HUES6 (cell line): Measurements from ENCODE around the gene ATP13A2.
A peak's percentile ranks its signal among the peaks of the same experiment; 100 is the strongest.

Source experiments
- H3K27ac ChIP-seq: 2 replicates; pipeline ENCODE4 v1.7.0; 2013; ENCODE audit warnings: low read depth, mild to moderate bottlenecking, low read length, inconsistent platforms
- H3K27me3 ChIP-seq: 2 replicates; pipeline ENCODE4 v1.6.1; 2013; ENCODE audit warnings: low read length; ENCODE audit not compliant: control insufficient read depth, insufficient read depth
- H3K36me3 ChIP-seq: 2 replicates; pipeline ENCODE4 v1.6.1; 2013; ENCODE audit warnings: low read length; ENCODE audit not compliant: control insufficient read depth, insufficient read depth
- H3K4me1 ChIP-seq: 2 replicates; pipeline ENCODE4 v1.6.1; 2013; ENCODE audit warnings: low read length; ENCODE audit not compliant: control insufficient read depth, insufficient read depth
- H3K4me3 ChIP-seq: 2 replicates; pipeline ENCODE4 v1.5.1; 2013; ENCODE audit warnings: low read depth, low read length
- H3K9ac ChIP-seq: one replicate; pipeline ENCODE4 v1.6.1; 2013; ENCODE audit warnings: mild to moderate bottlenecking, low read length
- H3K9me3 ChIP-seq: 2 replicates; pipeline ENCODE4 v1.6.1; 2013; ENCODE audit warnings: low read depth, low read length; ENCODE audit not compliant: control insufficient read depth, insufficient read depth

ATP13A2 gene, protein sequence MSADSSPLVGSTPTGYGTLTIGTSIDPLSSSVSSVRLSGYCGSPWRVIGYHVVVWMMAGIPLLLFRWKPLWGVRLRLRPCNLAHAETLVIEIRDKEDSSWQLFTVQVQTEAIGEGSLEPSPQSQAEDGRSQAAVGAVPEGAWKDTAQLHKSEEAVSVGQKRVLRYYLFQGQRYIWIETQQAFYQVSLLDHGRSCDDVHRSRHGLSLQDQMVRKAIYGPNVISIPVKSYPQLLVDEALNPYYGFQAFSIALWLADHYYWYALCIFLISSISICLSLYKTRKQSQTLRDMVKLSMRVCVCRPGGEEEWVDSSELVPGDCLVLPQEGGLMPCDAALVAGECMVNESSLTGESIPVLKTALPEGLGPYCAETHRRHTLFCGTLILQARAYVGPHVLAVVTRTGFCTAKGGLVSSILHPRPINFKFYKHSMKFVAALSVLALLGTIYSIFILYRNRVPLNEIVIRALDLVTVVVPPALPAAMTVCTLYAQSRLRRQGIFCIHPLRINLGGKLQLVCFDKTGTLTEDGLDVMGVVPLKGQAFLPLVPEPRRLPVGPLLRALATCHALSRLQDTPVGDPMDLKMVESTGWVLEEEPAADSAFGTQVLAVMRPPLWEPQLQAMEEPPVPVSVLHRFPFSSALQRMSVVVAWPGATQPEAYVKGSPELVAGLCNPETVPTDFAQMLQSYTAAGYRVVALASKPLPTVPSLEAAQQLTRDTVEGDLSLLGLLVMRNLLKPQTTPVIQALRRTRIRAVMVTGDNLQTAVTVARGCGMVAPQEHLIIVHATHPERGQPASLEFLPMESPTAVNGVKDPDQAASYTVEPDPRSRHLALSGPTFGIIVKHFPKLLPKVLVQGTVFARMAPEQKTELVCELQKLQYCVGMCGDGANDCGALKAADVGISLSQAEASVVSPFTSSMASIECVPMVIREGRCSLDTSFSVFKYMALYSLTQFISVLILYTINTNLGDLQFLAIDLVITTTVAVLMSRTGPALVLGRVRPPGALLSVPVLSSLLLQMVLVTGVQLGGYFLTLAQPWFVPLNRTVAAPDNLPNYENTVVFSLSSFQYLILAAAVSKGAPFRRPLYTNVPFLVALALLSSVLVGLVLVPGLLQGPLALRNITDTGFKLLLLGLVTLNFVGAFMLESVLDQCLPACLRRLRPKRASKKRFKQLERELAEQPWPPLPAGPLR

DNA sequence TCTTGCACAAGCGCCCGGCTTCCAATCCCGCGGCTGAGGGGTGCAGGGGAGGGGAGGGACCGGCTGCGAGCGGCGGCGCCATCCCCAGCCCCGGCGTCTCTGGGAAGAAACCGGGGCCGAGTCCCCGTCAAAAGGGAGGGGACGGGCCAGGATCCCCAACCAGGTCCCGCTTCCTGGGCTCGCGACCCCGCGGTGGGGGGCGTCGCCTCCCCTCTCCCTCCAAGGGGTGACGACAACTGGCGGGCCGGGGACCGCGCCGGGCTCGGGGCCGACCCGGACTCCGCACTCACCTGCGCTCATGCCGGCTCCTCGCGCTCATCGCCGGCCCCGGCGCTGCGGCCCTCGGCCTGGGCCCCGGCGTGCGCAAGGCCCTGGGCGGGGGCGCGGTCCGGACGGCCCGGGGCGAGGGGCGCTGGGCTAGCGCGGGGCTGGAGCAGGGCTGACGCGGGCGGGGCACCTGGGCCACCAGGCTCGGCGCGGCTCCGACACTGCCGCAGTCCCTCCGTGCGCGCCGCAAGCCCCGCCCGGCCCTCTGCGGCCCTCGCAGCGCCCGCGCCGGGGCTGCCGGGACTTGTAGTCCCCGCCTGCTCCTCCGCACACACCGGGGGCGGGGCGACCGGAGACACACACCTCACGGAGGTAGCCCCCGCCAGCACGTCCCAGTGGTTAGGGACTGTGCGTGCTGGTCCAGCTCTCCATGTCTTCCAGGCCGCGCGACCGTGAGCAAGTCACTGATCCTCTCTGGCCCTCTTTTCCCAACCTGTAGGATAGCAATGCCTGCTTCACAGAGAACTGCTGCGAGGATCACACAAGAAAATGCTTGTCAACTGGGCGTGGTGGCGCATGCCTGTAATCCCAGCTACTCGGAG, at the start of gene ATP13A2:
Gene ATP13A2, minus strand, starts transcription at position 490 of the 869 bp plus-strand sequence. Its CDS starts 190 bp downstream, at position 300.
- H3K27ac ChIP-seq, result no peak within 1 kb of the TSS
- H3K9me3 ChIP-seq, result no peaks in the 10 kb centered on the region
- H3K36me3 ChIP-seq, result no peaks in the 10 kb centered on the region
- peak within 1 kb of the TSS; percentile 65 for H3K9ac ChIP-seq
- H3K4me1 ChIP-seq, result peaks cover 62% of the 10 kb centered on the region
- H3K27me3 ChIP-seq, result no peaks in the 10 kb centered on the region
- H3K4me3 ChIP-seq, result peak within 1 kb of the TSS; percentile 87

DNA sequence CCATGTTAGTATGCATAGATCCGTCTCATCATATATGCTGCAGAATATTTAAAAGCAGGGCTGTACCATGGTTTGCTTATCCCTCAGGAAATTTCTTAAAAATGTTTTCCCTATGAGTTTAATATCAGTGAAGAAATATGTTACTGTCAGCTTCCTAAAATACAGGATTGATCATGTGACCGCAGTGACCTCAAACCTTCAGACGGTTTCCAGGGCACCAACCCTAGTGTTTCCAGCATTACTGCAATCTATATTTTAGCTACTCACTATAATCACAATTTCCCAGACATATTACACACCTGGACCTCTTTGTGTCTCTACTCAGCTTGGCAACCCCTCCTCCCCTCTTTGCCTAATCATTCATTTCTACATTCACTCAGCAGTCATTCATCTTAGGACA, 49.8 kb upstream of the ATP13A2 start:
- H3K4me1 ChIP-seq, result peaks cover 15% of the 10 kb centered on the region
- H3K27ac ChIP-seq, result no peak overlapping the region
- H3K27me3 ChIP-seq, result no peaks in the 10 kb centered on the region
- peaks cover 7% of the 10 kb centered on the region for H3K9me3 ChIP-seq
- H3K36me3 ChIP-seq, result no peaks in the 10 kb centered on the region
- H3K9ac ChIP-seq, result no peak overlapping the region
- H3K4me3 ChIP-seq, result no peak overlapping the region

DNA sequence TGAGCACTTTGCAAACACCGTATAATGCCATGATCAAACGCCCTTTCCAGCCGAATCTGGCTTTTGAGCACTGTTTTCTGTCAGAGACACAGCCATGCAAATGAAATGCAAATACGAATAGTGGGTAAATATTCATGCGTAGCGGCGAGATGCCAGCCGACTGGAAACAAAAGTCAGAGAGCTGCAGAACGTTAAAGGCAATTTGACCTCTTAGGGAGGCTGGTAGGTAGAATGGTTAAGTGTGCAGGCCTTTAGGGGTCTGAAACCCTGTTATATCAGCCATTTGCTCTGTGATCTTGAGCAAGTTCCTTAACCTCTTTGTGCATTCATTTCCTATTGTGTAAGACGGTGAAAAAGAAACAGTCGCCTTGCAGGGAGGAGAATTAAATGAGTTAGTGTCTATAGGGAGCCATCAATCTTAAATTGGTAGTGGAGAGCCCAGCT, 48.6 kb upstream of the ATP13A2 start:
- no peak overlapping the region for H3K9ac ChIP-seq
- no peak overlapping the region for H3K4me3 ChIP-seq
- H3K36me3 ChIP-seq, result no peaks in the 10 kb centered on the region
- no peak overlapping the region for H3K27ac ChIP-seq
- peaks cover 2% of the 10 kb centered on the region; the same call in 1 of the 2 replicates for H3K9me3 ChIP-seq
- no peaks in the 10 kb centered on the region for H3K27me3 ChIP-seq
- H3K4me1 ChIP-seq, result peaks cover 15% of the 10 kb centered on the region

DNA sequence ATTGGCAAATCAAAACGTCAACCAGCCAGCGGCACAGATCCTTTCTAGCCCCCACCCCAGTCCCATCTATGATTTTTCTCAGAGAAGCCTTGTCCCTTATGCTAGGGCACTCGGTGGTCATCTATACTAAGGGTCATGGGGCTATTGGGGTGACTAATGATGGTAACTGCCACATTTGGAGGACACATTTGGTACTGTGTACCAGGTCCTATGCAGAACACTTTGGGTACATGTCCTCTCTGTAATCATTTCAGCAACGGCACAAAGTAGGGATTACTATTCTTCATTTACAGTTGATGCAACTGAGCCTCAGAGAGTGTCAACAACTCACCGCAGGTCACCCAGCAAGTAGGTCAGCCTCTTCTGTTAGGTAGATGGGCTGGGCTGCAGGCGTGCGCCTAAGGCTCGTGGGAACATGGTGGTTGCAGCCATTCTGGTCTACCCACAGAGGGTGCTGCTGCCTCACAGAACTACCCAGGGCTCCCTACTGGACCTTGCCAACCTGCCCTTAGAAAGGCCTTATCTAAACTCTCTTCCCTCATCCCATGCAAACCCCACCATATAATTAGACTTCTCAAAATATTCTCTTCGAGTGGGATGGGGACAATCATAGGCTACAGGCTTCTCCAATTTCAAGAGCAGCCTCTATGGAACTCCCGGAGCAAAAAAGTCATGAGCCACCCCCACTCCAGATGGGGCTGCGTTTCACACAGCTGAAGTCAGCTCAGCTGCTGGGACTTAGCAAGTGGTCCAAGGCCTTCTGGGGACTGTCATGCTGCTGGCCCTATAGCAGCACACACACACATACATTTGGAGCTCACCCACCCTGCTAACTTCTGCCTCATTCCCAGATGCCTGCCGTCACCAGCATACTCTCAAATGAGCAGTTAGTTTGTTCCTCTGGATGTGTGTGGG, 47.9 kb upstream of the ATP13A2 start:
- no peak overlapping the region for H3K27ac ChIP-seq
- no peaks in the 10 kb centered on the region for H3K36me3 ChIP-seq
- H3K4me1 ChIP-seq, result peaks cover 15% of the 10 kb centered on the region
- H3K27me3 ChIP-seq, result no peaks in the 10 kb centered on the region
- no peaks in the 10 kb centered on the region for H3K9me3 ChIP-seq
- no peak overlapping the region for H3K9ac ChIP-seq
- no peak overlapping the region for H3K4me3 ChIP-seq

DNA sequence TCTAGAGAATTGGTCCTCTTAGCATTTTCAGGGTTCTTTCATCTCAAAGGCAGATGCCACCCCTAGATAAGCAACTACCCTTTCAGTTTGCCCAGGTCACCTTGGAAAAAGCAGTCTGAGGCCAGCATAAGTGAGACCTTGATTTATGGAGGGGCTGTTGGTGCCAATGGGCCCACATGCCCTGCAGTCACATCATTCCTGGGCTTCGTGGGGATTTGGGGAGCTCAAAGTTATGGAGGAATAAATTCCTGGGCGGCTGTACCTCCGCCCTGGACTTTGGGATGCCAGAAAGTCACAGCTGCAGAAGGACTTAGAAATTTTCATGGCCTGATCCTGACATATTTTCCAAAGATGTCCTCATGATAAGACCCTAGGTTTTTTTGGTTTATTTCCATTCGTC, 44.8 kb upstream of the ATP13A2 start:
- H3K27ac ChIP-seq, result no peak overlapping the region
- H3K9ac ChIP-seq, result no peak overlapping the region
- H3K9me3 ChIP-seq, result no peaks in the 10 kb centered on the region
- H3K4me3 ChIP-seq, result no peak overlapping the region
- H3K4me1 ChIP-seq, result peaks cover 20% of the 10 kb centered on the region
- H3K27me3 ChIP-seq, result no peaks in the 10 kb centered on the region
- peaks cover 4% of the 10 kb centered on the region; the same call in 1 of the 2 replicates for H3K36me3 ChIP-seq

DNA sequence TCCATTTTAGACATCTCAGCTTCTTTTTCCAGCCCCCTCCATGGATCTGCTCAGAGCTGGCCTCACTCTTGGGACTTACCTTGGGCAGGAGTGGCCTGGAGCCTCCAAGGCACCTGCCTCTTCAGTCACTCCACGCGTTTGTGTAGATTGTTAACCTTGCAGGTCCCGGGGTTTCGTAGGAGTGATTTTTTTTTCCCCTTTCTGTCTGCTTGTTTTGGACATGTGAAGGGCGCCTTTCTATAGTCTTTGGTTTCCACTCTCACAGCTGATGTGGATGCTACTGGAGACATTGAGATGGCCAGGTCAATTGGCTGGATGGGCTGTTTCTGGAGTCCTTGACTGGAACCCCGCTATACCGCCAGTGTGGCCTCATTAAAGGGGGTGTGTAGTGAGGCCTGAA, 44.1 kb upstream of the ATP13A2 start:
- Histone ChIP-seq H3K27me3 (no peaks in the 10 kb centered on the region), H3K9ac (no peak overlapping the region), H3K4me1 (peaks cover 20% of the 10 kb centered on the region), H3K9me3 (no peaks in the 10 kb centered on the region), H3K4me3 (no peak overlapping the region), H3K27ac (no peak overlapping the region), H3K36me3 (peaks cover 11% of the 10 kb centered on the region)

DNA sequence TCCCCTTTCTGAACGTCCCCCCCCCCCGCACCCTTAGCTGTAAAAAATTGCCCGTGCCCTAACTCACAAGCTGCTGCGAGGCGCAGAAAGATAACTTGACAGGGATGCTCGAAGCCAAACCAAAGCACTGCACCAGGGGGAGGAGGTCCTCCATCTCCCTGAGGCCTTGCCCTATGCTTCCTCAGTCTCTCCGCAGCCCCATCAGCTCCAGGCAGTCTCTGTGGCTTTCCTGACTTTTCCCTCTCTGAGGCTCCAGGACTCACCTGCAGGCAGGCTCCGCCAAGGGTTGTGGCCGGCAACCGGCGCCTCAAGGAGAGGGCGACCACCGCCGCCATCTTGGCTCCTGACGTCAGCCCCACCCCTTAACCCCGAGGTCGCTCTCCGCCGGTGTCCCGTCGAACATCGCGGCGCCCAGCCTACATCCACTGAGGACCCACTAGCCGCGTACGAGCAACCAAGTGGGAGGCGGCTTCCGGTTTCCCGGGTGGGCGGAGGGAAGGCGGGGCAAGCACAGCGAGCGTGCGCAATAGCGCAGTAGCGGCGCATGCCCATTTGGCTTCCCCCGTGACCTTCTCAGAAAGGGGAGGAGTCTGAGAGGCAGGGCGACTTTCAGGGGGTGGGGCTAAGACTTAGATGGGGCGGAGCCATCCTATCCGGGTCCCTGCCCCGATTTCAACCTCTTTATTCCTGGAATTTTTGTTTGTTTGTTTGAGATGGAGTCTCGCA, 42.1 kb upstream of the ATP13A2 start, which contains the start of gene SDHB:
Gene SDHB, minus strand, starts transcription at position 348 of the 726 bp plus-strand sequence. Its CDS starts 13 bp downstream, at position 335.
- Histone ChIP-seq H3K27me3 (no peaks in the 10 kb centered on the region), H3K4me1 (peaks cover 7% of the 10 kb centered on the region; the same call in 1 of the 2 replicates), H3K36me3 (peaks cover 21% of the 10 kb centered on the region), H3K27ac (peak within 1 kb of the TSS; percentile 61; the same call in 1 of the 2 replicates), H3K9me3 (no peaks in the 10 kb centered on the region), H3K9ac (peak within 1 kb of the TSS; percentile 87), H3K4me3 (peak within 1 kb of the TSS; percentile 86)

DNA sequence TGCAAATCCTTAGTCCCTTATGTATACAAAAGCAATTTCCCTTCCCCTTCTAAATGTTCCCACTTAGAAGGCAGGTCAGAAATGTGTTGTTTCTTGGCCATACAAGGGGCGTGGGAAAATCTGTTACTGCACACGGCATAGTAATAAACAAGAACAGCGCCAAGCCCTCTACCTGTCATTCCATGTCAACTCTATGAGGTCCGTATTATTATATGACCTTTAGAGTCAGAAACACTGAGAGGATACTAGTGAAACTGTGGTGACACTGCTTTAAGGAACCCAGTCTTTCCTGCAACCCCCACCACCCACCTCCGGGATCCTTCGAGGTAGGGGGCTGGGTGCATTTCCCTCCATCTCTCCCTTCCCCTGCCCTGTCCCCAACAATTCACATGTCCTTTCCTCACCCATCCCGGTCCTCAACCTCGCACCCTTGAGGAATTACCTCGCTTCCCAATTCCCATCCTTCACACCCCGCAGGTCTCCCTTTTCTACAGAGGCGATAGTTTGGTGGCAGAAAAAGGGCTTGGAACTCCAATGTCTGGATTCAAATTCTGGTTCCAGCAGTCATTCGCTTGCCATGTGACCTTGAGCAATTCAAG, 41.5 kb upstream of the ATP13A2 start:
- Histone ChIP-seq H3K4me3 (peak overlapping the region; percentile 86), H3K9me3 (no peaks in the 10 kb centered on the region), H3K36me3 (peaks cover 21% of the 10 kb centered on the region), H3K4me1 (peaks cover 7% of the 10 kb centered on the region; the same call in 1 of the 2 replicates), H3K27ac (peak overlapping the region; percentile 5; the same call in 1 of the 2 replicates), H3K27me3 (no peaks in the 10 kb centered on the region), H3K9ac (peak overlapping the region; percentile 87)
